ENCODE measurements around the gene ATXN1. TPM values are rescaled to one million over a fixed set of nuclear protein-coding genes. Genes with fewer than 3 reads are reported as not detected.

The ATXN1 gene
- total and polyA plus RNA-seq, 2 of the 8 experiments (the other 6 are each of a cell fraction or from before 2014, with no cell fraction given) = 1.6 to 4.0 TPM

- Histone ChIP-seq H3K27ac (ENCODE audit: low read depth, low read length) (no peak overlapping the region), H3K18ac (ENCODE audit: extremely low read depth, low read length) (no peak overlapping the region), H2BK120ac (replicated peaks; ENCODE audit: low read depth, low read length) (no peak overlapping the region), H3K4me2 (ENCODE audit: insufficient read depth in 1 of 2, low read depth in 2 of 2, low read length in 2 of 2) (no peak overlapping the region), H3K36me3 (ENCODE audit: control insufficient read depth in 2 of 4, insufficient read depth in 4 of 4, low read length in 3 of 4) (no peaks in the 10 kb centered on the region), H2BK5ac (ENCODE audit: low read depth, low read length) (no peak overlapping the region), H3K9ac (replicated peaks in 1 of 4; ENCODE audit: extremely low read depth in 1 of 4, low read depth in 3 of 4, low read length in 3 of 4) (no peak overlapping the region), H2AK5ac (ENCODE audit: low read depth, low read length) (no peak overlapping the region), H3K23me2 (ENCODE audit: low read depth, low read length) (peaks cover 5% of the 10 kb centered on the region; the same call in 1 of the 2 replicates), H4K8ac (ENCODE audit: extremely low read depth, insufficient read depth, low read length) (no peak overlapping the region), H2BK15ac (ENCODE audit: low read length) (no peak overlapping the region), H2AFZ (ENCODE audit: low read length) (no peak overlapping the region), H4K91ac (replicated peaks; ENCODE audit: insufficient read length, low read length) (no peak overlapping the region), H3K4me1 (replicated peaks in 1 of 4; ENCODE audit: control insufficient read depth in 3 of 4, insufficient read depth in 4 of 4, low read length in 3 of 4) (no peaks in the 10 kb centered on the region; a peak in 1 of 7 replicates), H2BK12ac (ENCODE audit: low read depth, low read length) (no peak overlapping the region), H3K79me1 (ENCODE audit: low read depth, low read length) (no peaks in the 10 kb centered on the region), H2BK20ac (ENCODE audit: low read length) (no peak overlapping the region), H3K27me3 (replicated peaks in 1 of 4; ENCODE audit: control insufficient read depth in 3 of 4, extremely low read depth in 1 of 4, insufficient read depth in 3 of 4, low read length in 3 of 4) (peaks cover 0 to 1% (median 0%) of the 10 kb centered on the region in 4 experiments; a peak in 1 of 7 replicates), H3K79me2 (ENCODE audit: control insufficient read depth in 1 of 2, insufficient read depth in 2 of 2, low read length in 2 of 2) (no peaks in the 10 kb centered on the region), H4K20me1 (replicated peaks in 1 of 2; ENCODE audit: control insufficient read depth in 1 of 2, insufficient read depth in 2 of 2, low read length in 2 of 2) (no peaks in the 10 kb centered on the region), H3K14ac (ENCODE audit: insufficient read length) (no peak overlapping the region), H4K5ac (ENCODE audit: insufficient read length, low read depth, low read length) (no peak overlapping the region), H3K23ac (ENCODE audit: insufficient read length) (no peak overlapping the region), H3K9me3 (ENCODE audit: insufficient read depth in 2 of 2, low read depth in 1 of 2, low read length in 1 of 2) (no peaks in the 10 kb centered on the region), H3K56ac (replicated peaks; ENCODE audit: insufficient read length, low read depth, low read length) (no peak overlapping the region), H3K4ac (replicated peaks; ENCODE audit: insufficient read length, low read depth, low read length) (no peak overlapping the region), H3K4me3 (ENCODE audit: extremely low read depth in 1 of 4, insufficient read depth in 2 of 4, low read depth in 3 of 4, low read length in 4 of 4) (no peak overlapping the region)
- ChIA-PET POLR2A (ENCODE audit: partially characterized antibody) (no interaction called here), CTCF (ENCODE audit: partially characterized antibody) (no interaction called here)
- WGBS, 2 experiments (ENCODE audit: extremely low coverage in 1 of 2, insufficient coverage in 1 of 2, insufficient read length in 1 of 2, insufficient replicate concordance in 2 of 2, low coverage in 1 of 2, low lambda C conversion rate in 2 of 2, missing lambda C conversion rate in 1 of 2) = 79% methylated on average over 1 of the region's 1 CpG; no CpG with 5 or more reads in 1 of the 2 experiments
- FAIRE-seq (no peak), DNase-seq (ENCODE audit: low read depth in 1 of 2, low spot score in 2 of 2) (no peak)
- TF ChIP-seq RXRA (IDR thresholded peaks at IDR 0.05; ENCODE audit: insufficient read depth, low read depth, low read length) (no peak), SIN3A (conservative IDR thresholded peaks at IDR 0.05 in 1 of 2, IDR thresholded peaks at IDR 0.05 in 1 of 2; ENCODE audit: low read depth in 1 of 2, low read length in 2 of 2) (no peak), ATF2 (IDR thresholded peaks at IDR 0.05; ENCODE audit: low read length) (no peak), TAF7 (optimal IDR thresholded peaks at IDR 0.05; ENCODE audit: borderline replicate concordance, low read depth, low read length) (no peak), USF2 (IDR thresholded peaks at IDR 0.05; ENCODE audit: low read length) (no peak)
Measured at GRCh38 chr6:16679050-16679449, 82.2 kb downstream of the ATXN1 start.
